ENCODE data around the gene COLEC12. TPM values are rescaled to one million over a fixed set of nuclear protein-coding genes. Genes with fewer than 3 reads are reported as not detected.

COLEC12 gene
- polyA plus RNA-seq, 1 donor (not counting 4 experiments of a cell fraction or from before 2014, with no cell fraction given): not detected

DNA sequence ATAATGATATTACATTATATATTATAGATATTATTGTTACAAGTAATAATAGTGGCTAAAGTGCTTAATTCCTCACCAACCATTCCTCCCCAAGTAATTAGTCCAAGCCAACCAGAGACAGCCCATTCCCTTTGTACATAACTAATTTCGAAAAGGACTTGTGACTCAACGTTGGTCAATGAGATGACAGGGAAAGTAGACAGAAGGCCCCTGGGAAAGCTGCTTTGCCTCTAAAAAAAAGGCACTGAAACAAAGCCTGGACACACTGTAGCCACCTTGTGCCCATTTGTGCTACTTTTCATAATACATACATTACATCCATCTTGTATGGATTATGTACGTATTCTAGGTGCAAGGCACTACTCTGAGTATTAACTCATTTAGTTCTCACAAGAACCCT lies 28.8 kb downstream of the COLEC12 start:
- no peaks in the 10 kb centered on the region for H3K79me2 ChIP-seq (ENCODE audit: control insufficient read depth, insufficient read depth, low read length)
- DNase-seq (ENCODE audit: low read depth, low spot score) (no peak), FAIRE-seq (no peak)
- H3K4me2 ChIP-seq (ENCODE audit: control insufficient read depth, extremely low read depth, insufficient read depth, low read depth, low read length): no peak overlapping the region
- H3K9me1 ChIP-seq (ENCODE audit: control insufficient read depth, extremely low read depth, insufficient read depth, low read length): no peaks in the 10 kb centered on the region
- TF ChIP-seq, protein P1, sequence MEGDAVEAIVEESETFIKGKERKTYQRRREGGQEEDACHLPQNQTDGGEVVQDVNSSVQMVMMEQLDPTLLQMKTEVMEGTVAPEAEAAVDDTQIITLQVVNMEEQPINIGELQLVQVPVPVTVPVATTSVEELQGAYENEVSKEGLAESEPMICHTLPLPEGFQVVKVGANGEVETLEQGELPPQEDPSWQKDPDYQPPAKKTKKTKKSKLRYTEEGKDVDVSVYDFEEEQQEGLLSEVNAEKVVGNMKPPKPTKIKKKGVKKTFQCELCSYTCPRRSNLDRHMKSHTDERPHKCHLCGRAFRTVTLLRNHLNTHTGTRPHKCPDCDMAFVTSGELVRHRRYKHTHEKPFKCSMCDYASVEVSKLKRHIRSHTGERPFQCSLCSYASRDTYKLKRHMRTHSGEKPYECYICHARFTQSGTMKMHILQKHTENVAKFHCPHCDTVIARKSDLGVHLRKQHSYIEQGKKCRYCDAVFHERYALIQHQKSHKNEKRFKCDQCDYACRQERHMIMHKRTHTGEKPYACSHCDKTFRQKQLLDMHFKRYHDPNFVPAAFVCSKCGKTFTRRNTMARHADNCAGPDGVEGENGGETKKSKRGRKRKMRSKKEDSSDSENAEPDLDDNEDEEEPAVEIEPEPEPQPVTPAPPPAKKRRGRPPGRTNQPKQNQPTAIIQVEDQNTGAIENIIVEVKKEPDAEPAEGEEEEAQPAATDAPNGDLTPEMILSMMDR (optimal IDR thresholded peaks at IDR 0.05 in 1 of 3, IDR thresholded peaks at IDR 0.05 in 1 of 3, conservative IDR thresholded peaks at IDR 0.05 in 1 of 3; ENCODE audit: extremely low read depth in 1 of 3, insufficient read depth in 2 of 3, low read length in 3 of 3): no peak
- no peak for TF ChIP-seq EZH2 (IDR thresholded peaks at IDR 0.05; ENCODE audit: low read length)
- no peaks in the 10 kb centered on the region for H4K20me1 ChIP-seq (ENCODE audit: control insufficient read depth, extremely low read depth, insufficient read depth, low read length)
- no peaks in the 10 kb centered on the region for H3K27me3 ChIP-seq (ENCODE audit: control insufficient read depth, extremely low read depth, insufficient read depth, low read length)
- H3K4me3 ChIP-seq (ENCODE audit: control insufficient read depth in 2 of 3, extremely low read depth in 1 of 3, insufficient read depth in 2 of 3, low read depth in 1 of 3, low read length in 3 of 3): no peak overlapping the region
- no peak overlapping the region for H3K27ac ChIP-seq (ENCODE audit: control insufficient read depth, insufficient read depth, low read length)
- H3K4me1 ChIP-seq (ENCODE audit: control insufficient read depth, extremely low read depth, insufficient read depth, low read length): no peaks in the 10 kb centered on the region
- H2AFZ ChIP-seq (ENCODE audit: control insufficient read depth, low read length): no peak overlapping the region
- H3K9me3 ChIP-seq (ENCODE audit: control insufficient read depth, low read depth, low read length): no peaks in the 10 kb centered on the region
- H3K36me3 ChIP-seq (ENCODE audit: control insufficient read depth in 2 of 2, extremely low read depth in 1 of 2, insufficient read depth in 2 of 2, low read length in 2 of 2): no peaks in the 10 kb centered on the region
- no peak overlapping the region for H3K9ac ChIP-seq (ENCODE audit: control insufficient read depth, extremely low read depth, insufficient read depth, low read length)
- dilution Hi-C loops (cut with MboI; ENCODE audit: extremely low pct_ligation_motif_present, low sequenced_read_pairs): no loop called here

DNA sequence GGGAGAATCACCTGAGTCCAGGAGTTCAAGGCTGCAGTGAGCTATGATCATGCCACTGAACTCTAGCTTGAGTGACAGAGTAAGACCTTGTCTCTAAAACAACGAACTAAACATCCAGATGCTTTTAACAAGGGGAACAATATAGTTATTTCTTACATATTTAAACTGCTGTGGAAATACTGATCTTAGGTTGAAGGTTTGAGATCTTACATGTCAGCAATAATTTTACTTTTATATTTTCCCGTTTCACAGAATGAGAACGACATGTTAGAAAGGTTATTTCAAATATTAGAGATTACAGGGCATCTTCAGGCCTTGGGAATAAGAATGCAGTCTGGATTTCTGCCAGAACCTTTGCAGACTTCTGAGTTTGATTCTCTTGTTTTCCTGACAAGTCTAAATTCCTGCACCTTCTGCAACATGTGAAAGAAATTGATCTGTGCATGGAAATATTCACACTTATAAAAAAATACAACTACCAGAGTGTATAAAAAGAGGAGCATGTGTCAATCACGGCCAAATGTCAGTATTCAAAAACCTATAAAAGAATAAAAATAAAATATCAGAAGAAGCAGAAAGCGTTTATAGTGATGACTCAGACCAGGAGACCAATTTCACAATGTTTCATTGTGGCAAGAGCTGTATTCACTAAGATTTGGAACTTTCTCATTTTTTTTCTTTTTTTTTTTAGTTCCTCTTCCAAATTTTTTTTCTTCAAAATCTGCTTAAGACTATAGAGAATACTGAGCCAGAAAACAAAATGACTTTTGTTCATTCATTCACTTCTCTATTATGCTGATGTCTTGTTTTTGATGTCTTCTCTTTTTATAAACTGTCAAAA lies 29.6 kb downstream of the COLEC12 start:
- no peaks in the 10 kb centered on the region for H3K4me1 ChIP-seq (ENCODE audit: control insufficient read depth, extremely low read depth, insufficient read depth, low read length)
- H3K9me3 ChIP-seq (ENCODE audit: control insufficient read depth, low read depth, low read length): no peaks in the 10 kb centered on the region
- H3K79me2 ChIP-seq (ENCODE audit: control insufficient read depth, insufficient read depth, low read length): no peaks in the 10 kb centered on the region
- no peak overlapping the region for H2AFZ ChIP-seq (ENCODE audit: control insufficient read depth, low read length)
- no peak for DNase-seq (ENCODE audit: low read depth, low spot score)
- no peaks in the 10 kb centered on the region for H3K36me3 ChIP-seq (ENCODE audit: control insufficient read depth in 2 of 2, extremely low read depth in 1 of 2, insufficient read depth in 2 of 2, low read length in 2 of 2)
- no peaks in the 10 kb centered on the region for H4K20me1 ChIP-seq (ENCODE audit: control insufficient read depth, extremely low read depth, insufficient read depth, low read length)
- no peak overlapping the region for H3K9ac ChIP-seq (ENCODE audit: control insufficient read depth, extremely low read depth, insufficient read depth, low read length)
- no peak overlapping the region for H3K4me3 ChIP-seq (ENCODE audit: control insufficient read depth in 2 of 3, extremely low read depth in 1 of 3, insufficient read depth in 2 of 3, low read depth in 1 of 3, low read length in 3 of 3)
- TF ChIP-seq, protein P1 (optimal IDR thresholded peaks at IDR 0.05 in 1 of 3, IDR thresholded peaks at IDR 0.05 in 1 of 3, conservative IDR thresholded peaks at IDR 0.05 in 1 of 3; ENCODE audit: extremely low read depth in 1 of 3, insufficient read depth in 2 of 3, low read length in 3 of 3): no peak
- TF ChIP-seq EZH2 (IDR thresholded peaks at IDR 0.05; ENCODE audit: low read length): no peak
- no peak for FAIRE-seq
- H3K27me3 ChIP-seq (ENCODE audit: control insufficient read depth, extremely low read depth, insufficient read depth, low read length): no peaks in the 10 kb centered on the region
- H3K9me1 ChIP-seq (ENCODE audit: control insufficient read depth, extremely low read depth, insufficient read depth, low read length): no peaks in the 10 kb centered on the region
- no peak overlapping the region for H3K4me2 ChIP-seq (ENCODE audit: control insufficient read depth, extremely low read depth, insufficient read depth, low read depth, low read length)
- dilution Hi-C loops (cut with MboI; ENCODE audit: extremely low pct_ligation_motif_present, low sequenced_read_pairs): no loop called here
- H3K27ac ChIP-seq (ENCODE audit: control insufficient read depth, insufficient read depth, low read length): no peak overlapping the region

Data from keratinocyte (primary cell).